Measurements from ENCODE around the gene RIMOC1.

DNA sequence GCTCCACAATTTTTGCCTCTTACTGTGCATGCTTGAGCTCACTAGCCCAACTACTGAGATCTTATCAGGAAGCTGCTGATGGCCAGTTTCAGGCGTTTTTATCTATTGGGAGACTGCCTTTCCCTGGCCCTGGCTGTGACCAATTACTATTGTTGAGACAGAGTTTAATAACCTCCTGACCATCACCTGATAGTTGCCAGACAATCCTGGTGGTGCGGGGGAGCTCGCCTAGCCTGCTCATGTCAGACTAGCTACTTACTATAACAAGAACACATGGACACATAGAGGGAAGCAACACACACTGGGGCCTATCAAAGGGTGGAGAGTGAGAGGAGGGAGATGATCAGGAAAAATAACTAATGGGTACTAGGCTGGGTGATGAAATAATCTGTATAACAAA lies 20.9 kb upstream of the RIMOC1 start:
- TF ChIP-seq CTCF (IDR thresholded peaks at IDR 0.05) (no peak), POLR2A (IDR thresholded peaks at IDR 0.05) (no peak)
